ENCODE results near the gene GNG13. TPM values are rescaled to one million over a fixed set of nuclear protein-coding genes. Genes with fewer than 3 reads are reported as not detected.
"Not testable (repeated sequence)": the region's sequence is repeated elsewhere in the genome, so short reads cannot be mapped to it uniquely, and the experiment has no call there.

GNG13 gene
- not detected for total RNA-seq

GRCh38 chr16:799948-800833 is at the start of gene GNG13:
Gene GNG13 (minus strand): TSS chr16:800734. CDS start chr16:799077, 1,657 bp downstream.
- ChIA-PET CTCF (no interaction called here), POLR2A (interaction anchor here (1.2 kb wide), 1 partner anchor 64 kb away, joined by 3 read pairs; no protein-coding TSS in a partner anchor)

- ChIA-PET CTCF (no interaction called here), POLR2A (no interaction called here)
Measured at GRCh38 chr16:848510-849253, 48.1 kb upstream of the GNG13 start.

- ChIA-PET POLR2A (no interaction called here), CTCF (no interaction called here)
Measured at GRCh38 chr16:847681-848445, 47.3 kb upstream of the GNG13 start.

- CTCF ChIA-PET = no interaction called here
- POLR2A ChIA-PET = no interaction called here
Measured at GRCh38 chr16:847151-847550, 46.6 kb upstream of the GNG13 start.

- POLR2A ChIA-PET = no interaction called here
Measured at GRCh38 chr16:845351-845745, 44.8 kb upstream of the GNG13 start.

GRCh38 chr16:844638-845350 is 44.3 kb upstream of the GNG13 start:
- ChIA-PET CTCF (no interaction called here), POLR2A (no interaction called here)

More at GRCh38 chr16:845351-845745, 44.8 kb upstream of the GNG13 start:
- CTCF ChIA-PET = no interaction called here

- CTCF ChIA-PET = no interaction called here
Measured at GRCh38 chr16:843771-844170, 43.2 kb upstream of the GNG13 start.

GRCh38 chr16:842711-843560 is 42.4 kb upstream of the GNG13 start:
- CTCF ChIA-PET = no interaction called here

More at GRCh38 chr16:843771-844170, 43.2 kb upstream of the GNG13 start:
- POLR2A ChIA-PET = no interaction called here

GRCh38 chr16:842061-842476 is 41.5 kb upstream of the GNG13 start:
- POLR2A ChIA-PET = no interaction called here

More at GRCh38 chr16:842711-843560, 42.4 kb upstream of the GNG13 start:
- POLR2A ChIA-PET = no interaction called here

GRCh38 chr16:841455-842060 is 41.0 kb upstream of the GNG13 start:
- CTCF ChIA-PET = no interaction called here
- POLR2A ChIA-PET = no interaction called here

More at GRCh38 chr16:842061-842476, 41.5 kb upstream of the GNG13 start:
- CTCF ChIA-PET = no interaction called here

GRCh38 chr16:840561-841454 is 40.3 kb upstream of the GNG13 start:
- CTCF ChIA-PET = no interaction called here
- POLR2A ChIA-PET = no interaction called here

- POLR2A ChIA-PET = no interaction called here
- CTCF ChIA-PET = no interaction called here
Measured at GRCh38 chr16:839643-840408, 39.3 kb upstream of the GNG13 start.

- ChIA-PET CTCF (interaction anchor here (1.3 kb wide), 1 partner anchor 217 kb away, joined by 3 read pairs; no protein-coding TSS in a partner anchor), POLR2A (no interaction called here)
Measured at GRCh38 chr16:838741-839140, 38.2 kb upstream of the GNG13 start.

GRCh38 chr16:836822-837221 is 36.3 kb upstream of the GNG13 start:
- CTCF ChIA-PET, POLR2A ChIA-PET: not testable (repeated sequence)

- CTCF ChIA-PET = no interaction called here
- POLR2A ChIA-PET = no interaction called here
Measured at GRCh38 chr16:836221-836620, 35.7 kb upstream of the GNG13 start.

- CTCF ChIA-PET = no interaction called here
- POLR2A ChIA-PET = no interaction called here
Measured at GRCh38 chr16:835373-835772, 34.8 kb upstream of the GNG13 start.

- ChIA-PET CTCF (no interaction called here), POLR2A (no interaction called here)
Measured at GRCh38 chr16:833411-833810, 32.9 kb upstream of the GNG13 start.
